HG02571 (cell line): ENCODE measurements around the gene DNAJA3.

Source experiments
- ATAC-seq: cut with Tn5 transposase; IDR thresholded peaks from one replicate; pipeline ENCODE4 v1.9.1; 2021; ENCODE audit warnings: mild to moderate bottlenecking, moderate library complexity; ENCODE audit not compliant: unreplicated experiment

The DNAJA3 gene

GRCh38 chr16:4425378-4426020, at the start of gene DNAJA3:
TSS of gene DNAJA3 (plus strand) at chr16:4425868. CDS start at chr16:4425882, 14 bp downstream.
- peak; percentile 87 for ATAC-seq

GRCh38 chr16:4376126-4376892, 49.4 kb upstream of the DNAJA3 start:
- ATAC-seq, result no peak

- no peak for ATAC-seq
Measured at GRCh38 chr16:4376893-4377572, 48.6 kb upstream of the DNAJA3 start.

- ATAC-seq, result no peak
Measured at GRCh38 chr16:4377573-4378154, 48.0 kb upstream of the DNAJA3 start.

GRCh38 chr16:4378161-4378666, 47.5 kb upstream of the DNAJA3 start:
- no peak for ATAC-seq

GRCh38 chr16:4378999-4379690, 46.5 kb upstream of the DNAJA3 start:
- no peak for ATAC-seq

- no peak for ATAC-seq
Measured at GRCh38 chr16:4380119-4381063, 45.3 kb upstream of the DNAJA3 start.

GRCh38 chr16:4381072-4381934, 44.4 kb upstream of the DNAJA3 start:
- ATAC-seq, result no peak

GRCh38 chr16:4381935-4382794, 43.5 kb upstream of the DNAJA3 start:
- ATAC-seq, result no peak

GRCh38 chr16:4382795-4383357, 42.8 kb upstream of the DNAJA3 start:
- no peak for ATAC-seq

GRCh38 chr16:4383591-4384444, 41.9 kb upstream of the DNAJA3 start:
- ATAC-seq, result no peak

- ATAC-seq, result no peak
Measured at GRCh38 chr16:4384509-4384942, 41.1 kb upstream of the DNAJA3 start.

GRCh38 chr16:4385066-4385788, 40.4 kb upstream of the DNAJA3 start:
- ATAC-seq, result no peak

- no peak for ATAC-seq
Measured at GRCh38 chr16:4385789-4386450, 39.7 kb upstream of the DNAJA3 start.

GRCh38 chr16:4386451-4386805, 39.2 kb upstream of the DNAJA3 start:
- ATAC-seq, result no peak
